Panc1 (cell line): Measurements from ENCODE around the gene CSK.

ENCODE experiments used
- POLR2AphosphoS5 ChIP-seq: IDR thresholded peaks from 2 replicates; pipeline ENCODE4 v1.6.1; 2012; ENCODE audit warnings: mild to moderate bottlenecking, low read depth, low read length, moderate library complexity
- SIN3A ChIP-seq: IDR thresholded peaks from 2 replicates; pipeline ENCODE4 v1.6.1; 2012; ENCODE audit warnings: low read depth, mild to moderate bottlenecking, low read length, moderate library complexity, borderline replicate concordance; ENCODE audit not compliant: insufficient read depth
- TF ChIP-seq, protein P1 (sequence below): fragments of 450-650 bp; IDR thresholded peaks from 2 replicates; pipeline ENCODE4 v1.5.1; 2017; ENCODE audit warnings: mild to moderate bottlenecking
- TF ChIP-seq, protein P2 (sequence below), 2 experiments: IDR thresholded peaks; 2 replicates each; pipeline ENCODE4 v1.6.1; 2011 to 2012; ENCODE audit warnings: low read depth in 2 of 2, control low read depth in 1 of 2, low read length in 1 of 2, mild to moderate bottlenecking in 1 of 2, moderate library complexity in 1 of 2; ENCODE audit not compliant: insufficient read depth in 1 of 2

GRCh38 chr15:74815121-74815934 lies 33.4 kb downstream of the CSK start:
- TF ChIP-seq, protein P1, sequence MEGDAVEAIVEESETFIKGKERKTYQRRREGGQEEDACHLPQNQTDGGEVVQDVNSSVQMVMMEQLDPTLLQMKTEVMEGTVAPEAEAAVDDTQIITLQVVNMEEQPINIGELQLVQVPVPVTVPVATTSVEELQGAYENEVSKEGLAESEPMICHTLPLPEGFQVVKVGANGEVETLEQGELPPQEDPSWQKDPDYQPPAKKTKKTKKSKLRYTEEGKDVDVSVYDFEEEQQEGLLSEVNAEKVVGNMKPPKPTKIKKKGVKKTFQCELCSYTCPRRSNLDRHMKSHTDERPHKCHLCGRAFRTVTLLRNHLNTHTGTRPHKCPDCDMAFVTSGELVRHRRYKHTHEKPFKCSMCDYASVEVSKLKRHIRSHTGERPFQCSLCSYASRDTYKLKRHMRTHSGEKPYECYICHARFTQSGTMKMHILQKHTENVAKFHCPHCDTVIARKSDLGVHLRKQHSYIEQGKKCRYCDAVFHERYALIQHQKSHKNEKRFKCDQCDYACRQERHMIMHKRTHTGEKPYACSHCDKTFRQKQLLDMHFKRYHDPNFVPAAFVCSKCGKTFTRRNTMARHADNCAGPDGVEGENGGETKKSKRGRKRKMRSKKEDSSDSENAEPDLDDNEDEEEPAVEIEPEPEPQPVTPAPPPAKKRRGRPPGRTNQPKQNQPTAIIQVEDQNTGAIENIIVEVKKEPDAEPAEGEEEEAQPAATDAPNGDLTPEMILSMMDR = no peak
- TF ChIP-seq, protein P2, sequence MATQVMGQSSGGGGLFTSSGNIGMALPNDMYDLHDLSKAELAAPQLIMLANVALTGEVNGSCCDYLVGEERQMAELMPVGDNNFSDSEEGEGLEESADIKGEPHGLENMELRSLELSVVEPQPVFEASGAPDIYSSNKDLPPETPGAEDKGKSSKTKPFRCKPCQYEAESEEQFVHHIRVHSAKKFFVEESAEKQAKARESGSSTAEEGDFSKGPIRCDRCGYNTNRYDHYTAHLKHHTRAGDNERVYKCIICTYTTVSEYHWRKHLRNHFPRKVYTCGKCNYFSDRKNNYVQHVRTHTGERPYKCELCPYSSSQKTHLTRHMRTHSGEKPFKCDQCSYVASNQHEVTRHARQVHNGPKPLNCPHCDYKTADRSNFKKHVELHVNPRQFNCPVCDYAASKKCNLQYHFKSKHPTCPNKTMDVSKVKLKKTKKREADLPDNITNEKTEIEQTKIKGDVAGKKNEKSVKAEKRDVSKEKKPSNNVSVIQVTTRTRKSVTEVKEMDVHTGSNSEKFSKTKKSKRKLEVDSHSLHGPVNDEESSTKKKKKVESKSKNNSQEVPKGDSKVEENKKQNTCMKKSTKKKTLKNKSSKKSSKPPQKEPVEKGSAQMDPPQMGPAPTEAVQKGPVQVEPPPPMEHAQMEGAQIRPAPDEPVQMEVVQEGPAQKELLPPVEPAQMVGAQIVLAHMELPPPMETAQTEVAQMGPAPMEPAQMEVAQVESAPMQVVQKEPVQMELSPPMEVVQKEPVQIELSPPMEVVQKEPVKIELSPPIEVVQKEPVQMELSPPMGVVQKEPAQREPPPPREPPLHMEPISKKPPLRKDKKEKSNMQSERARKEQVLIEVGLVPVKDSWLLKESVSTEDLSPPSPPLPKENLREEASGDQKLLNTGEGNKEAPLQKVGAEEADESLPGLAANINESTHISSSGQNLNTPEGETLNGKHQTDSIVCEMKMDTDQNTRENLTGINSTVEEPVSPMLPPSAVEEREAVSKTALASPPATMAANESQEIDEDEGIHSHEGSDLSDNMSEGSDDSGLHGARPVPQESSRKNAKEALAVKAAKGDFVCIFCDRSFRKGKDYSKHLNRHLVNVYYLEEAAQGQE (IDR thresholded peaks at IDR 0.05; ENCODE audit: insufficient read depth in 1 of 2, low read depth in 2 of 2, low read length in 1 of 2) = no peak
- TF ChIP-seq POLR2AphosphoS5 (no peak), SIN3A (no peak)
